Hematopoietic multipotent progenitor cell (in vitro differentiated cells): ENCODE results near the gene SETD9. TPM values are rescaled to one million over a fixed set of nuclear protein-coding genes. Genes with fewer than 3 reads are reported as not detected.
A peak's percentile ranks its signal among the peaks of the same experiment; 100 is the strongest.

Source experiments
- DNase-seq, 3 donors: peaks; one replicate each; pipeline ENCODE4 v3.0.0-alpha.2; 2011 to 2015; ENCODE audit warnings: low read depth in 2 of 3, low spot score in 2 of 3
- total RNA-seq: library from RNA; depleted of rRNA; stranded (reverse); fragments of >200 nt; gene quantifications from one replicate; pipeline ENCODE4 v1.2.3, GENCODE V29; 2012

Gene SETD9
- total RNA-seq, 1 donor: 10.0 TPM

DNA sequence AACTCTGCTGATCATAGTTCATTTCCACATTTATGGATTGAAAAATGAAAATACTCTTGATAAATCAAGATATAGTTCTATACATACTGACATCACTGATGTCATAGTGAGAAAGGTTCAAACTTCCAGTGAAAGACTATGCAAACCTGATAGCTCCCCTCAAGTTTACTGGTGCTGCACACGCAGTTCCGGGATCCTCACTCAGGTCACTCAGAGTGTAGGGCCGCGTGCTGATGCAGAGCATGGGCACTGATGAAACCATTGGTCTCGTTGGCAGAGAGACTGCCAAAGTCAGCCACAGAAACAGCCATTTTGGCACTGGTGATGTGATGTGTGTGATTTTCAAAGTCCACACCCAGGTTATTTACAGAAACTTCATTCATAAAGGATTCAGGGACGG lies 13.5 kb downstream of the SETD9 start:
- DNase-seq: no peak

DNA sequence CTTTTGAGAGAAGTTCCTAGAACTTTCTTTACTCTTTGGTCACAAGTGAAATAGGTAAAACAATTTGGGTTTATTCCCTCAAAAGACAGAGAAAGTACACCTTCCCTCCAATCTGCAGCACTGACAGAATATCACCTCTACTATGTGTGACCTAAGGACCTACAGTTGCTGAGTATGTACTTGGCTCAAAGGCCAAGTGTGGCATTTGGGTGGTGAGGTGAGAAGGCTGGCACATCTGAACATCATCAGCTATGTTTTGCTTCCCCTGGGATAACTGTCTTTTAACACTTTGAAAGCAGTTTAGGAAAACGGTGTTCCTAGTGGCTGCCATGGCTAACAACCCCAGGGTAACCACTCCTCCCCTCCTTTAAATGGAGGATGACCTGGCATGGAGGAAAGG lies 24.9 kb downstream of the SETD9 start:
- DNase-seq: no peak

DNA sequence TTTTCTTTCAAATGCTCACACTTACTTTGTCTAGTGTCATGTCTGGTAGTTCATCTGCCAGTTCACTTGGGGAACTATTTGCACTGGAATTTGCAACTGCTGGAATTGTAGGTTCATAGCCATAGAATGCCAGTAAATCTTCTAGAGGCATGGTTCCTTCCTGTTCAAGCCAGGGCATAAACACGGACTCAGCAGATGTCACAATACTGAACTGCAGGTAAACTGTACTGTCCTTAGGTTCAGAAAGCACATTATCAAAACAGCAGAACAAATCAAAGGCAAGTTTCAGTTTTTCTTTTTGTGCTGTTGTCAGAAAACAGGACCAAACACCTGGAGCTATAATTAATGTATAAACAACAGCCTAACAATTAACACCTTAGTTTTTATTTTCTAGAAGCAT lies 29.5 kb downstream of the SETD9 start:
- DNase-seq: no peak

DNA sequence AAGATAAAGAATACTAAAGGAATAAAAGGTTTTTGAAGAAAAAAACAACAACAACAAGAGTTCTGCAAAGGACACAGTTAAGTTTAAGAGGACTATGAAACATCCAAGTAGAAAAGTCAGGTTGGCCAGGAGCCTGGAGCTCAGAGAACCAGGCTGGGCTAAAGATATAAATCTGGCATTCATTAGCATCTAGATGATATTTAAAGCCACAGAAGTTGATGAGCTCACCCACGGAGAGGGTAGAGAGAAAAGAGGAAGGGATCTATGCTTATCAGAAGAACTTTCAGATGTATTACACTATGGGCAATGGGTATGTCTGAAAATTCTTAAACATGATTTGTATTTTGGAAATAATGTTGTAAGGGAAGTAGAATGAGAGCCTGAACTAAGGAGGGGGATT lies 32.6 kb downstream of the SETD9 start:
- DNase-seq: no peak

DNA sequence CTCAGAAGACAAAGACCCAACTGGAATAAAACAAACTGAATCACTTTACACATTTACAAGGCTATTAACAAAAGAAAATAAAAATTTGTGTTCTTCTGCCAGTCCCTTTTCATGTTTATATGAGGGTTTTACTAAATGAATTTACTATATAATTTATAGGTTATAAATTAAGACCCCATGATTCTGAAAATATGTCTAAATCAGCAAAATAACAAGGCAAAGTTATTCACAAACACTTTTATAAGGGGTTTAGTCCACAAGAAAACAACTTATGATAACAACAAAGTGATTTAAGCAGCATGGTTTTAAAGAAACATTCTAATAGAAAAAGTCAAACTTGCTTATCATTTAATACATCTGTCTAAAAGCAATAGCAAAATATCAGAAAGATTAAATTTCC lies 37.7 kb downstream of the SETD9 start:
- DNase-seq: no peak

DNA sequence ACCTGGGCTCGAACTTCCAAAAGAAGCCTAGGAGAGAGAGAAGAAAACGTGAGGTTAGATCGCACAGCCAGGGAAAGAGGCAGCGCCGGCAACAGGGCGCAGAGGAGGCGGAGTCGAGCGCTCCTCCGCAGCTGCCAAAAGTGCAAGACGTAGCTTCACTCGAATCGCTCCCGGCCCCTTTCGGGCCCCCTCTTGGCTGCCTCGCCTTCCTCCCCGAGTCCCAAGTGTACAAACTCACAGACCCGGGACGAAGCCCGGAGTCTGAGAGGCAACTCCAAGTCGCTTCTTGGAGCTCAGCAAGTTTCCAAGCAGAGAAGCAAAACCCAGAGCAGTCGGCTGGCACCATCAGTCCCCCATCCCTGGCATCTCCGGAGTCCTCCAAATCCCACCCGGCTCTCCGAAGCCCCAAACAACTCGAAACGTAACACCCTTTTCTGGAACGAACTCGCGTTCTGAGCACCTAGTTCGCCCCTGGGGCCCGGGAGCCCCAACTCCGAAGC lies 41.3 kb downstream of the SETD9 start:
- DNase-seq: peak; percentile 17 to 51 (median 33)

DNA sequence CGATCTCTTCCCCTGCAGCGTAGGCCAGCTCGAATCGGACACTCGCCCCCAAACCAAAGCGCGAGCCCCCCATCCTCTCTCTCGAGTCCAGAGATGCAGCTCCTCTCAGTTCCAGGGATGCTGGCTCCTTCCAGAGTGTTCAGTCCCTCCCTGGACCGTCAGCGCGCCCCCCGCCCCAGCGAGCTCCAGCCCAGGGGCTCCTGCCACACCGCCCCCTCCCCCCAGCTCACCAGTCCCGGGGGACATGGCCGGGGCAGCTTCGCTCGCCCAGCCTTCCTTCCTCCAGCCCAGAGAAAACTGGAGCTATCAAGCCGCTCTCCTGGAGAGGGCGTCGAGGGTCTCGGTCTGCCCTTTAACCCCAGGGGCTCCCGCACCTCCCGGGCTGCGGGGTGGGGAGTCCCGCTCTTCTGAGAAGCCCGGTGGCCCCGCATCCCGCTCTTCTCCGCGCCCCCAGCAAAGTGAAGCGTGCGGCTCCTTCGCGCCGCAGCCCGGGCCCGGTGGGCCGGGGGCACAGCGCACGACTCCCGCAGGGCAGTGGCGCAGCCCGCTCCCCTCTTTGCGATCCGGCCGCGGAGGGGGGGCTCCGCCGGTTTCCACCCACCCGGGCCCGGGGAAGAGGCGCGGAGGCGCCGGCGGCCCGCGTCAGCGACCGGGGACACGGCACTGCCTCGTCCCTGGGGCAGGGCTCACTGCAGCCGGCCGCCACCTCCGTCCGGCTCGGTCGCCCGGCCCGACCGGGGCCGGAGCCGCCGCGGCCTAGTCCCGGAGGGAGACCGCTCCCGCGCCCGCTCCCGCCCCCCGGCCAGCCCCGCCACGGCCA lies 41.9 kb downstream of the SETD9 start:
- peak; percentile 14 to 45 (median 32) for DNase-seq

DNA sequence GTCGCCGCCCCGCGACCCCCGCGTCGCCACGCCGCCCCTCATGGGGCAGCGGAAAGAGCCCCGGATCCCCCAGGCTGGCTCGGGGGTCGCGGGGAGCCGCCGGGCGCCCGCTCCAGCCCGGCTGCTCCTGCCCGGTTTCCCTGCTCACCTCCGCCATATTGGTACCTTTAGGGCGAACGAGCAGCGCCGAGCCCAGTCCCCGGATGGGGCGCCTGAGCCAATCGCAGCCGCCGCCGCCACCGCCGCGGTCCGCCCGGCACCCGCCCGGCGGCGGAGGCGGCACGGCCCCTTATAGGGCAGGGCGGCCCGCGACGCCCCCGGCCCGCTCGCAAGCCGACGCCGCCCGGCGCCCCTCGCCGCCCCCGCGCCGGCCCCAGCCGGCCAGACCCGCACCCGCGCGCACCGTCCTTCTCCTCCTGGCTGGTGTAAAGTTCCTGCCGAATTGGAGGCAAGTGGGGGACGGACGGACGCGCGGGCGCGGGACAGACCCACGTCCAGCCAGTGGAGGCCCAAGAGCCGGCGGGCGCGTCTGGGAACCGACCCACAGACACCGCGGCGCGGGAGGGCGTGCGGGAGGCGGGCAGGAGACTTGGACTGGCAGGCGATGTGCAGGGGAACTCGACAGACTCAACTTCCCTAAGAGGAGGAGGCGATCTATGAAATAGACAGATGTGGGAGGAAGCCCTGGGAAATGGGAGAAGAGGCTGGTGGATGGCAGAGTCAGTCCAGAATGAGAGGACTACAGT lies 42.7 kb downstream of the SETD9 start, which contains the start of gene MIER3:
TSS of gene MIER3 (minus strand) at position 178 of the 746 bp plus-strand sequence. CDS start at position 157, 21 bp downstream.
- peak; percentile 44 to 81 (median 75) for DNase-seq

DNA sequence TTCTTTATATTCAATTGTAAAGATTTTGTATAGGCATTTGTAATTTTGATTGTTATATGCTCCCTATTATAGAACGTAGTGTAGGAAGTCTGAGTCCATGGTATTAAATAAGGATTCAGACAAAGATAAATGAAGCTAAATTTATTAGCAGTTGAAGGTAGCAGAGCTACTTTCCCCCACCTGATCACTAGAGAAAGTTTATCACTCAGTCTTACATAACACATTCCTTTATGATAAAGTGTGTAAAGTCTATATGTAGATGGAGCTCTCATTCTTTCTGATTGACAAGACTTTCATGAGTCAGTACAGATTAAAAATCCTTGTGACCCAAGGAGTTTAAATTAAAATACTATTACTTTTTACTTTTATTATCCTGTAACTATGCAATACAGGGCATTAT lies 44.9 kb downstream of the SETD9 start:
- no peak for DNase-seq

DNA sequence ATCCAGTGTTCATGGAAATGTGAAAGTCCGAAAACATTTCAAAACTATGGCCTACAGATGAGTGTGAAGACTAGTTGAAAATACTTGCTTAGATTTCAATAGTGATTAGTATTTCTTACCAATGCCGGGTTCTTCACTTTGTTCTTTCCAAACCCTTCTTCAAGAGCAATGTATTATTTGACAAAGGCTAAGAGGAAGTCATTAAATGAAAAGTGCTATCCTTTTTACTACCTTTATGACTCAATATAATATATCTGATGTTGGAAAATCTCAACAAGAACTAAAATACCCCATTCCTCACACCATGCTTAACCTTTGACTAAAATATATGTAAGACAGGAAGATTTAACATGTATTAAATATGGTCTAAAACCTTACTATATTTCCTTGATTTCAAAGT lies 49.2 kb downstream of the SETD9 start:
- DNase-seq: no peak

DNA sequence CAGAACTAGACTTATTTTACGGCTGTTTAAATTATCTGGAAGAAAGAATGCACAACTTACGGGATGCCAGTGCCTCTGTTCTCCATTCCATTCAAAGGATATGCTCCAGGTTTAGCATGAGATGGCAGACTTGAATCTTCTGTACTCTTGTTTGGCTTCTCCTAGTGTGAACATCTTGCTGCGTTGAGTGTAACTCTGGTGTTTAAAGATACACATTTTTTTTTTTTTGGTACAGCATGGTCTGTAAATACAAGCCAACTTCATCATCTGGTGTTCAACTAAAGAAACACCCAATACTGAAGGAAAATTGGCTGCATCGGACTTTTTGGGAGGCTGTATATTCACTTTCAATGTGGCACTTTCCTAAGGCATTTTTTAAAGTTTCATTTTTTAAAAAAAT lies 49.9 kb downstream of the SETD9 start:
- no peak for DNase-seq

DNA sequence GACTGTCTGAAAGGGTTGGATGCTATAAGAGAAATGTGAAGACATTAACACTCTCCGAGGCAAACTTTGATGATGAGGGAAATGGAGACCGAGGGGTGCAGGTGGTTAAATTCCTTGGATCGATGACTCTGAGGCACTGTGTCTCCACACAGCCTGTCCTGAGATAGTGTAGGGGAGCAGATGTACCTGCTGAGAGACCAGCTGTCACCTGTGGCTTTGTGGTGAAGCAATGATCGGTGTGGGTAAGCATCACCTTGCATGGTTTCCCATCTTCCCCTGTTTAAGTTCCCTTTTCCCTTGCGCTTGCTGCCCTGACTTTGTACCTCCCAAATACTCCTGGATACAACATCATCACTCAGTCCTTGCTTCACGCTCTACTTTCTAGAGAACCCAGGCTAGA lies 52.4 kb downstream of the SETD9 start:
- DNase-seq: no peak

DNA sequence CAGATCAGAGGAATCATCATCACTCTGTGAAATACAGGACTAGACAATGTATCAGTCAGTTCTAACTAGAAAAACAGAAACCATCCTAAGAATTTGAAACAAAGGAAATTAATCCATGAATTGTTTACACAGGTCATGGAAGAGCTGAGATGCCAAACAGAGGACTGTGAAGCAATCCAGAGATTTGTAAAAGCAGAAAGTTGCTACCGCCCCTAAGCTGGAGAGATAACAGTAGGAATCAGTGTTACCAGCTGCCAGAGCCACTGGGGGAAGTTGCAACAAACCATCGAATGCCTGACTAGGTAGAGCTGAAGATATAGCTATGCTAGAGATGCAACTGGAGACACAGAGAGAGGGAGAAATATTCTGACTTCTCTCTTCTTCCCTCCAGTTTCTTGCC lies 52.9 kb downstream of the SETD9 start:
- no peak for DNase-seq

DNA sequence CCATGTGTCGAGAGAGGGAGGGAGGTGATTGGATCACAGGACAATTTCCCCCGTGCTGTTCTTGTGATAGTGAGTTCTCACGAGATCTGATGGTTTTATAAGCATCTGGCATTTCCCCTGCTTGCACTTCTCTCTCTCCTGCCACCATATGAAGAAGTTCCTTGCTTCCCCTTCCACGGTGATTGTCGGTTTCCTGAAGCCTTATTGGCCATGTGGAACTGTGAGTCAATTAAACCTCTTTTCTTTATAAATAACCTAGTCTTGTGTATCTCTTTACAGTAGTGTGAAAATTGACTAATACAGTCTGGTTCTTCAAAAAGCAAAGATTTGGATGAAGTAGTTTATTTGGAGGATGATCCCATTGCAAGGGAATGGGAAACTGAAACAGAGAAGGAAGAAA lies 53.9 kb downstream of the SETD9 start:
- DNase-seq: peak in 1 of 3 donors; percentile 13

DNA sequence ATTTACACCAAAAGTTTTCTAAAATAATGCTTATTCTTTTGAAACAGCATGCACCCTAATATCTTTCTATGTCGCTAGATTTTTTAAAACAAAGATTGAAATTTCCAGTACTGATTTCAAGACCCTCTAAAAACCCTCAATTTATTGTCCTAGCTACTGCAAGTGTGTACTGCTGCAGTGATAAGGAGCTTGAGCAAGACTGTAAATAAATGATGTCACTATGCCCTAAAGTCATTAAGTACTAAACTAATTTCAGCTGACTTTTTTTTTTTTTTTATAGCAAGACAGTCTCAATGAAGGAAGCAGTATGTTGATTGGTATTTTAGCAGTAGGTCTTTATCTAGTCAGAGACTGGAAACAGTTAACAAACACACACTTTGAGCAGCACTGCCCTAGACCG lies 54.8 kb downstream of the SETD9 start:
- DNase-seq: no peak

Other genes with a start within 250 kb of the SETD9 start
- 21.3 TPM for gene MAP3K1, start 94.0 kb upstream of the SETD9 start, total RNA-seq
- gene MIER3, start 42.5 kb downstream of the SETD9 start, total RNA-seq: 11.0 TPM